Measurements from ENCODE around the gene URM1.

Gene URM1

GRCh38 chr9:128384801-128385495 lies 13.8 kb downstream of the URM1 start:
- Histone ChIP-seq H3K9ac (ENCODE audit: low read depth, low read length) (no peak overlapping the region), H3K36me3 (ENCODE audit: insufficient read depth, low read length) (no peaks in the 10 kb centered on the region), H3K9me3 (ENCODE audit: control insufficient read depth, insufficient read depth, low read length) (no peaks in the 10 kb centered on the region), H3K4me1 (ENCODE audit: insufficient read depth, low read length) (peaks cover 48% of the 10 kb centered on the region)

DNA sequence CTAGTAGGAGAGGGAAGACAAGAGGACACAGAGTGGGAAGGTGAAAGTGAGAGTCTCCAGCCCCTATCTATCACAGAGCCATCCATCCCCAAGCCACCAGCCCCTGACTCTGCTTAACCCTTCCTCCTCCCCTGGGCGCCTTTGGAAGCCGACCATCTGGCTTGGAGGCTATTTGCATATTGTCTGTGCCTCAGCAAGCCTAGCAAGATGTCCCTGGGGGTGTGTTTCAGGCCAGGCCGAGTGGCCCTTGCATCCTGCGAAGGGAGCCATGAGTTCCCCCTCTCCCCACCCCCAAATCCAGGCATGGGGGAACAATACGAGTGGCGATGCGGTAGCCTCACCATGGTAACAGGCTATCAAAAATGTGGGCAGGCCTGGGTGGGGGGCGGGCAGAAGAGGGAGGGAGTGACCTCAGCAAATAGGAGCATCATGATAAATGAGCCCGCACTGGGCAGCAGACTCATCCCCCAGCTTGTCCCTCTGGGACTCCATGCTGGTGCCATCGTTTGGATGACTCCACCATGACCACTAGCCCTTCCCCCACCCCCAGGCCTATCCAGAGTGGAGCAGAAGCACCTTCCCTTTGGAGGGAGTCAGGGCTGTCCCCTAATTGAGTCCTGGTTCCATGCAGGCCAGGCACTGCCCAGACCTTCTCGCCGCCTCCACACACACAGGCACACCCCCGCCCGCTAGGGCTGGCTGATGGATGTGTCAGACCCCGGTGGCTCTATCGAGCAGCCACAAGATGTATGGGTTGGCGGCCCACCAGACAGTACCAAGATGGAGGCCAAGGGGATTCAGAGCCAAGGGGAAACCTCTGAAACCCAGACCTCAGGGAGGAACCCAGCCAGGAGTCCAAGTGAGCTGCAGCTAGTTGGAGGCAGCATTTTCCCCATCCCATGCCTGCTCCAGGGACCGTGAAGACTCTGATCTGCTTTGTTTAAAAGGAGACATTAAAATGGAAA lies 14.6 kb downstream of the URM1 start:
- Histone ChIP-seq H3K4me1 (ENCODE audit: insufficient read depth, low read length) (peaks cover 48% of the 10 kb centered on the region), H3K9me3 (ENCODE audit: control insufficient read depth, insufficient read depth, low read length) (no peaks in the 10 kb centered on the region), H3K36me3 (ENCODE audit: insufficient read depth, low read length) (no peaks in the 10 kb centered on the region), H3K9ac (ENCODE audit: low read depth, low read length) (no peak overlapping the region)

GRCh38 chr9:128388150-128388549 lies 17.0 kb downstream of the URM1 start:
- H3K4me1 ChIP-seq (ENCODE audit: insufficient read depth, low read length): peaks cover 37% of the 10 kb centered on the region
- no peak overlapping the region for H3K9ac ChIP-seq (ENCODE audit: low read depth, low read length)
- no peaks in the 10 kb centered on the region for H3K9me3 ChIP-seq (ENCODE audit: control insufficient read depth, insufficient read depth, low read length)
- H3K36me3 ChIP-seq (ENCODE audit: insufficient read depth, low read length): no peaks in the 10 kb centered on the region

DNA sequence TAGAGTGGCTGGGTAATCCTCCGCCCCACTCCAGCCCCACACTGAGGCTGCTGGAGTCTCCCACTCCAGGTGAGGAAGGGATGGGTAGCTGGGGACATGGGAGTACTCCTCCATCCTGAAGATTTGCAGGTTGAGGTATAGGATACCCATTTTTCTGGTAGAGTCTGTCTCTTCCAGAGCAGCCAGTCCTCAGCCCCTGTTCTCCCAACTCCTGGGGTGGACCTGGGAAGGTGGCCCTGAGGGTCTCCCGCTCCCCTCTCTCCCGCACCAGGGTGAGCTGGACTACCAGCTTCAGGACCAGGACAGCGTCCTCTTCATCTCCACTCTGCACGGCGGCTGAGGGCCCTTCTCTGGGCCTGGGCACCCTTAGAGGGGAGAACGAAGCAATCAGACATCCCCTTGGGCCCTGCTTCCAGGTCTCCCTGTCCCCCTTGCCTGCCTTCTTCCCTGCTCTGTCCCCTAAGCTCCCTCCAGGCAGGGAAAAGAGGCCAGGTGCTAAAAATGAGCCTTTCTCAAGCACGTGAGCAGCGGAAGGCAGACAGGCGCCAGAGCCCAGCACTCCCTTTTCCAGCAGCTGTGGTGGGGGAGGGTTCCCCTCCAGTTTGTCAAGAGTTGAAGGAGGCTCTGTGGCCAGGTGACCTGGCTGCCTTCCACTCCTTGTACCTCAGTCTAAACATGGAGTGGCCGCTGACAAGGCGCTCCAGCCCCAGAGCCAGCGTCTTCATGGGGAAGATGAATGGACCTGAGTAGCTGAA lies 18.4 kb downstream of the URM1 start:
- Histone ChIP-seq H3K9ac (ENCODE audit: low read depth, low read length) (no peak overlapping the region), H3K9me3 (ENCODE audit: control insufficient read depth, insufficient read depth, low read length) (no peaks in the 10 kb centered on the region), H3K36me3 (ENCODE audit: insufficient read depth, low read length) (no peaks in the 10 kb centered on the region), H3K4me1 (ENCODE audit: insufficient read depth, low read length) (peaks cover 35% of the 10 kb centered on the region)

DNA sequence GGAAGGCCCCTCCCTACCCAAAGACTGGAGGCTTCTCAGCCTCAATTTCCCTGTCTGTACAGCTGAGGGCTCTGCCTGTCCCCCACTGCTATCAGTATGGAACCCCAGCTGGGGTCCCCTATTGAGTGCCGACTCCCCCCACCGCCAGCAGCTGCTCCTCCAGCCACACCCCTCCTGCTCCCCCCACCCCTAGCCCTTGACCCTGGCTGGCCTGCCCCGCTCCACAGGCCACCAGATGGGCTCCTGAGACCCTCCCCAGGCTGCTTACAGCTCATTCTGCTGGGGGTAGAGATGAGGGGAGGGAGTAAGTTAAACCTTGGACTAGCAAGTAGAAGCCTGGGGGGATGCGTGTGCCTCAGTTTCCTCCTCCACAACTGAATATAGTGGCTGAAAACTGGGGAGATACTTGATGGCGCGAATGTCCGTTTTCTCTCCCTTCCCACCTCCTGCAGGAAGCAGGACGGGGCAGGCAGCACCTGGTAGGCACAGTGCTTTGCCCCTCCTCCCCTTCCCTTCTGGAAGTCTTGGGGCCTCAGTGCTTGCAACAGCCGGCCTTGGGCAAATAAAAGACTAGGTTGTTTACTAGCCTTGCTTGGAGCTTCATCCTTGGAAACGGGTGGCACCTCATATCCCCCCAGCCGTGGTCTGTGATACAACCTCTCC lies 19.1 kb downstream of the URM1 start:
- Histone ChIP-seq H3K4me1 (ENCODE audit: insufficient read depth, low read length) (peaks cover 35% of the 10 kb centered on the region), H3K9me3 (ENCODE audit: control insufficient read depth, insufficient read depth, low read length) (no peaks in the 10 kb centered on the region), H3K36me3 (ENCODE audit: insufficient read depth, low read length) (no peaks in the 10 kb centered on the region), H3K9ac (ENCODE audit: low read depth, low read length) (no peak overlapping the region)

DNA sequence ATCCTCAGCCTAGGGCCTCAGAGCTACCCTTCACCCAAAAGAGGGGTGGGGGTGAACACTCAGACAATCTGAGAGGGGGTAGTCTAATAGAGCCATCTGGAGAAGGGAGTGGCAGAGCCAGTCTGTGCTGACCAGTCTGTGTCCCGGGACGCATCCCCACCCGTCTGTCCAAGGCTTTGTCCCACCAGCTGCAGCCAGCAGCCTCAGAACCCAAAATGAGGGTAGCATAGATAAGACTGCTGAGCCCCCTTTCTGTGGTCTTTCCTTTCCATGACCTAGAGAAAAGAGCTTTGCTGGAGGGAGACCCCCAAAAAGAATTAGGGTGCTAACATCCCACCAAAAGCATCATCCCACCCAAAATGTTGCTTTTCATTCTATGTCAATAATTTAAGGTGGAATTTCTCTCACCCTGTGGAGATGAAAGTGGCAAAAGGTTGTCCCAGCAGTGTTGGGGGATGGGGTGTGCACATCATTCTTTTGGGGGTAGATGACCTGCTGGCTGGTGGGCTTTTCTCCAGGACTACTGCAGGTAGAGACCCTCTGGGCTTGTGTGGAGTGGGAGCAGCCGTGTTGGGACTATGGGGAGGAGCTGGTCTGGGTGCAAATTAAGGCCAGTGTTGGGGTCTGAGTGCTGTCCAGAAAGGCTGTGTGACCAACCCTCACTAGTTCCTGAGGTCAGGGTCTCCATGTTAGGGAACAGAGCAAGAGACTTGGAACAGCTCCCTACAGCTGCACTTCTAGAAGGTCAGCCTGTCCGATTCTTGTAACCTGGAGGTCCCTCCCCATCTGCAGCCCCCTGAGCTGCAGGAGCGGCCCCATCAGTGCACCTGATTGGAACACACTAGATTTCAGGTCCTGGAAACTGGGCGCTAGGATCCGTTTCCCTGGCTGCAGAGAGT lies 19.9 kb downstream of the URM1 start:
- H3K9ac ChIP-seq (ENCODE audit: low read depth, low read length): no peak overlapping the region
- H3K4me1 ChIP-seq (ENCODE audit: insufficient read depth, low read length): peaks cover 29% of the 10 kb centered on the region
- H3K36me3 ChIP-seq (ENCODE audit: insufficient read depth, low read length): no peaks in the 10 kb centered on the region
- no peaks in the 10 kb centered on the region for H3K9me3 ChIP-seq (ENCODE audit: control insufficient read depth, insufficient read depth, low read length)

DNA sequence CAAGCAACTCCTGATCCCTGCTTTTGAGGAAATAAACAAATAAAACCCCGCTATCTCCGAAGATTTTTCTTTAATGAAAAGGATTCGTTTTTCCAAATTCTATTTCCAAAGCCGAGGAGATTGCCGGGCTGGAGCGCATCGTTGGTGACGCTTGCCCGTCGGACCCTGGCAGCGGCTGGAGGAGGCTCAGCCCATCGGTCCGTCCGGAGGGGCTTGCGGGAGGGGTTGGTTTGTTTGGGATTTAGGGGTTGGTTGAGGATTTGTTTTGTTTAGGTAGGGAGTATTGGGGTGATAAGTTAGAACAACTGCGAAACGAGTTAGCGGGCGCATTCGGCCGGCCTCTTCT lies 20.8 kb downstream of the URM1 start:
- no peaks in the 10 kb centered on the region for H3K36me3 ChIP-seq (ENCODE audit: insufficient read depth, low read length)
- H3K9ac ChIP-seq (ENCODE audit: low read depth, low read length): peak overlapping the region; percentile 27; the same call in 1 of the 2 replicates
- no peaks in the 10 kb centered on the region for H3K9me3 ChIP-seq (ENCODE audit: control insufficient read depth, insufficient read depth, low read length)
- peaks cover 27% of the 10 kb centered on the region for H3K4me1 ChIP-seq (ENCODE audit: insufficient read depth, low read length)

DNA sequence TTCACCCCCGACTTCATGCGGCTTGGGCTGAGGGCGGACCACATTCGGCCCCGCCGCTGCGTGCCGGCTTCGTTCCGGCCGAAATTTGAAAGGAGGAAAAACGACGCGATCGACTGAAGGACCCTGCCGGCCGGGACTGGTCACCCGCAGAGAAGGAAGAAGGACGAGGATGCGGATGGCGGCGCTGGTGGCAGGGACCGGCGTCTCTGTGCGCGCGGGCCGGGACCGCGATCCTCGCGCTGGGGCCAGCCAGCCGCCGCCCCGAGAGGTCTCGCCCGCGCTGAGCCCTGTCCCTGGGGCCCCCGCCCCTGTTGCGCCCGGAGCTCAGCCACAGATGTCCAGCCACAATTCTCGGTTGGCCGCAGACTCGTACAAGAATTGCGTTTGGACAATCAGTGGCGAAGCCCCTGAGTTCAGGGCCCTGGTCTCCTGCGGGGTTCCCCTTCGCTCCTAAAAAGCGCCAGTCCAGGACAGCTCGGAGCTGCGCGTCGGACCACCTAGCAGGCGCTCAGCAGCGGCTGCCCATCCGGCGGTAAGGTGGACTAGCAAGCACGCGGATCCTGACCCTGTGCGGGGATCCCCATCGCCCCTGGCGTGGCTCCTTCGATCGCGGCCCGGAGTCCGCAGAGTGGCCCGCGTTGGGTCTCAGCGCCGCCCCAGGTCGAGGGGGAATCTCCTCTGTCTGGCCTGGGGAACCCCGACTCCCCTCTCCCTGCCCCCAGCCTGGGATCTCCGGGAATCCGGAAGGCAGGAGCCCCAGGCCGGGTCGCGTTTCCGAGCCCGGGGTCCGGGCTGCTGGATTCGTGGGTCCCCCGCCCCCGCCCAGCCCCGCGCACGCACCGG lies 21.3 kb downstream of the URM1 start:
- peak overlapping the region; percentile 27; the same call in 1 of the 2 replicates for H3K9ac ChIP-seq (ENCODE audit: low read depth, low read length)
- no peaks in the 10 kb centered on the region for H3K9me3 ChIP-seq (ENCODE audit: control insufficient read depth, insufficient read depth, low read length)
- no peaks in the 10 kb centered on the region for H3K36me3 ChIP-seq (ENCODE audit: insufficient read depth, low read length)
- peaks cover 27% of the 10 kb centered on the region for H3K4me1 ChIP-seq (ENCODE audit: insufficient read depth, low read length)

- no peaks in the 10 kb centered on the region for H3K9me3 ChIP-seq (ENCODE audit: control insufficient read depth, insufficient read depth, low read length)
- H3K36me3 ChIP-seq (ENCODE audit: insufficient read depth, low read length): no peaks in the 10 kb centered on the region
- H3K9ac ChIP-seq (ENCODE audit: low read depth, low read length): peak overlapping the region; percentile 27; the same call in 1 of the 2 replicates
- H3K4me1 ChIP-seq (ENCODE audit: insufficient read depth, low read length): peaks cover 27% of the 10 kb centered on the region
Observed at GRCh38 chr9:128393145-128393775, 22.1 kb downstream of the URM1 start.

- H3K9me3 ChIP-seq (ENCODE audit: control insufficient read depth, insufficient read depth, low read length): no peaks in the 10 kb centered on the region
- peaks cover 27% of the 10 kb centered on the region for H3K4me1 ChIP-seq (ENCODE audit: insufficient read depth, low read length)
- no peaks in the 10 kb centered on the region for H3K36me3 ChIP-seq (ENCODE audit: insufficient read depth, low read length)
- H3K9ac ChIP-seq (ENCODE audit: low read depth, low read length): no peak overlapping the region
Observed at GRCh38 chr9:128393970-128394369, 22.8 kb downstream of the URM1 start.

GRCh38 chr9:128394379-128395168 lies 23.4 kb downstream of the URM1 start:
- Histone ChIP-seq H3K36me3 (ENCODE audit: insufficient read depth, low read length) (no peaks in the 10 kb centered on the region), H3K9ac (ENCODE audit: low read depth, low read length) (no peak overlapping the region), H3K9me3 (ENCODE audit: control insufficient read depth, insufficient read depth, low read length) (no peaks in the 10 kb centered on the region), H3K4me1 (ENCODE audit: insufficient read depth, low read length) (peaks cover 27% of the 10 kb centered on the region)
